GM19351 (cell line): Measurements from ENCODE around the gene ZNF652.

ENCODE experiments used
- ATAC-seq: cut with Tn5 transposase; IDR thresholded peaks from one replicate; pipeline ENCODE4 v1.9.1; 2021; ENCODE audit warnings: mild to moderate bottlenecking, moderate library complexity; ENCODE audit not compliant: unreplicated experiment

ZNF652 gene

GRCh38 chr17:49359990-49360795, 1.9 kb downstream of the ZNF652 start:
- no peak for ATAC-seq

- peak; percentile 36 for ATAC-seq
Measured at GRCh38 chr17:49358641-49359247, 3.3 kb downstream of the ZNF652 start.

- no peak for ATAC-seq
Measured at GRCh38 chr17:49357516-49357915, 4.5 kb downstream of the ZNF652 start.

- no peak for ATAC-seq
Measured at GRCh38 chr17:49356320-49356719, 5.7 kb downstream of the ZNF652 start.

GRCh38 chr17:49353607-49354006, 8.4 kb downstream of the ZNF652 start:
- ATAC-seq = no peak

GRCh38 chr17:49352587-49353154, 9.4 kb downstream of the ZNF652 start:
- no peak for ATAC-seq

- ATAC-seq = no peak
Measured at GRCh38 chr17:49351572-49352140, 10.4 kb downstream of the ZNF652 start.

GRCh38 chr17:49349541-49349940, 12.5 kb downstream of the ZNF652 start:
- no peak for ATAC-seq

GRCh38 chr17:49344914-49345313, 17.1 kb downstream of the ZNF652 start:
- ATAC-seq = no peak

GRCh38 chr17:49343273-49343672, 18.8 kb downstream of the ZNF652 start:
- ATAC-seq = no peak

GRCh38 chr17:49342575-49342936, 19.5 kb downstream of the ZNF652 start:
- ATAC-seq = no peak

- no peak for ATAC-seq
Measured at GRCh38 chr17:49341356-49341755, 20.7 kb downstream of the ZNF652 start.

- no peak for ATAC-seq
Measured at GRCh38 chr17:49339354-49339753, 22.7 kb downstream of the ZNF652 start.

GRCh38 chr17:49338883-49339282, 23.2 kb downstream of the ZNF652 start:
- no peak for ATAC-seq

GRCh38 chr17:49337884-49338283, 24.2 kb downstream of the ZNF652 start:
- ATAC-seq = no peak

- no peak for ATAC-seq
Measured at GRCh38 chr17:49334744-49335512, 27.1 kb downstream of the ZNF652 start.

GRCh38 chr17:49333804-49334203, 28.2 kb downstream of the ZNF652 start:
- ATAC-seq = no peak

- no peak for ATAC-seq
Measured at GRCh38 chr17:49327835-49328784, 33.9 kb downstream of the ZNF652 start.

- no peak for ATAC-seq
Measured at GRCh38 chr17:49325980-49326379, 36.1 kb downstream of the ZNF652 start.

GRCh38 chr17:49318435-49318965, 43.5 kb downstream of the ZNF652 start:
- ATAC-seq = no peak
